Femur (tissue), 1 donor: ENCODE measurements around the gene CCSER1.
"Not testable (repeated sequence)": the region's sequence is repeated elsewhere in the genome, so short reads cannot be mapped to it uniquely, and the experiment has no call there.

ENCODE experiments used
- DNase-seq: peaks from one replicate; pipeline ENCODE4 v3.0.0-alpha.2; 2017

The CCSER1 gene

DNA sequence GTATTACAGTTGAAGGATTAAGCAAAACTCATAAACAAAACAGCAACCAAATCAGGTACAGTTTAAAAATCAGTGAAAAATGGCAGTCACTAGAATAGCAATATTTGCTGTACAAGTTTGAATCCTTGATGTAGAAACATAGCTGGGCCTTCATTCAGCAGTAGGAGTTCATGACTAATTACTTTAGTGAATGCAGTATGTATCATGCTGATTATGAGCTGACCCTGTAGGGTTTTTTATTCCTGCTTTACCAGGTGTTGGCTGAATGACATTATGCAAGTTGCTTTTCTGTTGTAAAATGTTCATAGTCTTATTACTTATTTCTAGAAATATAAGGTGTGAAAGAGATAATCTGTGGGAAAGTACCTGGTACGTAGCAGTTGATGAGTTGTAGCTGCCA, 179.6 kb downstream of the CCSER1 start:
- no peak for DNase-seq

DNA sequence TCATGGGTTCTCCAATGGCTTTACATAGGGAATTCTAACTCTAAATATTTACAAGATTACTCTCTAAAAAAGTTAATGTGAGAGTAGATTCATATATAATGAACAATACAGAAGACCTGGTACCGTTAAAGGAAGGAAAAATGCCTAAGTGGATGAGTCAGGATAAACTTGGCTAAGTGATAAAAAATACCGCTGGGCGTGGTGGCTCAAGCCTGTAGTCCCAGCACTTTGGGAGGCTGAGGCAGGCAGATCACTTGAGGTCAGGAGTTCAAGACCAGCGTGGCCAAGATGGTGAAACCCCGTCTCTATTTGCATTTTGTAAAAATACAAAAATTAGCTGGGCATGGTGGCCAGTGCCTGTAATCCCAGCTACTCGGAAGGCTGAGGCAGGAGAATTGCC, 189.9 kb downstream of the CCSER1 start:
- not testable (repeated sequence) for DNase-seq

DNA sequence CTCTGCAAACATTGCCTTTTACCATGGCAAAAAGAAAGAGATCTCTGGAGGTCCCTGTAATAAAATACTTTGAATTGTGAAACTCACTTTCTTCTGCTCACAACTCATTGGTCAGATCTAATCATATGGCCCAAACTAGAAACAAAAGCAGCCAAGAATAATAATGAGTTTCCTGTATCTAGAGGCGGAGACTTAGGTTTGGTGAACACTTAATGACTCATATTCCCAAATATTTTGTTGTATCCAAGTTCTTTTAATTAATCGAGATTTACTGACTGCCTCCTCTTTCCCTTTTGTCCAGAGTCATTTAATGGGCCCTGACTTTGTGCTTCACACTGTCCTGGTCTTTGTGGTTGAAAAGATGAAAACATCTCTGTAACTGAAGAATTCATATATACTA, 190.6 kb downstream of the CCSER1 start:
- DNase-seq = no peak

DNA sequence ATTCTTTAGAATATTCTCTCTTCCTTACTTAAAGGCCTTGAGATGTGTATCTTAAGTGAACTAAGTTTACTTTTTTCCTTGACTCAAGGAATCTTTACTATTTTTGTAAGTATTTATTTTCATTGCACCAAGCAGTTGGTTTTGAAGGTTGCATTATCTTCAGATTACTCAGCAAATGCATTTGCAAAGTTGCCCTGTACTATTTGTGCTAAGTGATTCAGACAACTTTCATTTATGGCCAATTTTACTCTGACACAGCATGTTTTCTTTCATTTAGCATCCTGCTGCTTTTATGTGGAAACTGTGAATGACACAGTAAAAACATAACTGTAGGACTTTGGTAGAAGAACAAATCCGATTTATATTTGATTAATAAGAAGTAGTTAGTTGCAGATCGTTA, 191.0 kb downstream of the CCSER1 start:
- no peak for DNase-seq

DNA sequence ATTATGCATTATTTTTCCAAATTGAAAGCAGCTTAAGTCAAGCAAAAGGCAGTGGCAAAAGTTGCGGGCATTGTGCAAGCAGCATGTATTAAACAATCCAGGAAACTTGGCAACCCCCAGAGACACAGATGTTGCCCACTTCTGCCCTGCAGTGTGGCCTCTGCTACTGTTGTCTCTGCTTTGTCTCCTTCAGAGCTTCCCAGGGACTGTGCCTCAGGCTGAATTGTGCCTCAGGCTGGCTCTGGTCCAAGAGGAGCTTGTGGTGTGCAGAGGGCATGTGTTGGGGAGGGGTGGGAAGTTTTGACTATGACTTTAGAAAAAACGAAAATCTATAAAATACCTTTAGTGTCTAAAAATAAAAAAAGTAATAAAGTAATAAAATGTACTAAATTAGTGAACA, 201.4 kb downstream of the CCSER1 start:
- peak; percentile 22 for DNase-seq

DNA sequence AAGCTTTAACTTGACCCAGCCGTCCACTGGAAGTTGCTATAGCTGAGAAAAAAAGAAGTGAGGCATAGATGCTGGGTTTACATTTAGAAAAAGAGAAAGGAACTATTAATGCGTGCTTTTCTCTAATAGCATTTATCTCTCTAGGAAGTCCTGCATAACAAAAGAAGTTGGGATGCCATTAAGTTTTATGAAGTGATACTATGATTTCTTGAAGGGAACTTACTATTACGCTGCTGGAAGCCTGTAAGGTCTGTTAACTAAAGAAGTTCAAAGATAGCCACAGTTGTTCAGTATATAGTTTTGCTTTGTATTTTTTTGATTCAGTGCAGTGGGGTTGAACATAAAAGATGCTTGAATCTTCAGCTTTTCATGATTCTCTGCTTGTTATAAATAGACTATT, 203.4 kb downstream of the CCSER1 start:
- no peak for DNase-seq

DNA sequence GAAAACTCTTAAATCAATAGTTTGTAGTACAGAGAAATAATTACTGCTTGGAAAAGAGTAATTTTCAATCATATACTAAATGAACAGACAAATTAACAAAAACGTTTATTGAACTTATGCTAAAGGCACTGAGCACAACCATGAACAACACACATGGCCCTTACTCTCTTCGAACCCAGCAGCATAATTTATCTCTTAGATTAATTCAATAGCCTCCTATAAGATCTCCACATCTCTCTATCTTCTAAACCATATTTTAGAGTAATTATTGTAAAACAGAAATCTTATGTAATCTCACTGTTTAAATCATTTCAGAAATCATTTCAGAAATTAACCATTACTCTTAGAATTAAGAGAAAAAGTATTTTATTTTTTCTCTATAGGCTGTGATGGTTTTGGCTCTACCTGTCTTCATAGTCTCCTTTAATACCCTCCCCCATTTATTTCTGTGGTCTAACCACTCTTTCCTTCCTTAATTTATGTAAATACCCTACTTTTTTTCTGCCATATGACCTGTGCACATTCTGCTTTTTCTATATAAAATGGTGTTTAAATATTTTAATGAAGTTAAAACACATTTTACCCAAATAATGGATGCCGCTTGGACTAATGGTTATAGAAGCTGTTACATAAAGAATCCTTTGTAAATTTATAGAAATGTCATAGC, 218.5 kb downstream of the CCSER1 start:
- DNase-seq = no peak

DNA sequence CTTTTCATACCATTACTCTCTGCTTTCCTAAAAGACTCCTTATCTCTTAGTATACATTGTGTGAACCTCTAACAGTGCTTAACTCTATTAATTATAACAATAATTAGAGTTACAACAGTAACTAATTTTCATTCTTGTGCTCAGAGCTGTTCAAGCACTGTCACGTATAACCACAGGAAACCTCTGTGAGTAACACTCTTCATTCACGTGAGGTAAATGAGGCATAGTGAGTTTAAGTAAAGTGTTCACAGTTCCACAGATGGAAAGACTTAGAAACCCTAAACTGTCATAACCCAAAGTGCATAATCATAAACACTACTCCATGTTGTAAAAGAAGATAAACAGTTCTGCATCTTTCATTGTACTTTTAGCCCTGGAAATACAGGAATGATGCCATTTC, 222.4 kb downstream of the CCSER1 start:
- DNase-seq = no peak

DNA sequence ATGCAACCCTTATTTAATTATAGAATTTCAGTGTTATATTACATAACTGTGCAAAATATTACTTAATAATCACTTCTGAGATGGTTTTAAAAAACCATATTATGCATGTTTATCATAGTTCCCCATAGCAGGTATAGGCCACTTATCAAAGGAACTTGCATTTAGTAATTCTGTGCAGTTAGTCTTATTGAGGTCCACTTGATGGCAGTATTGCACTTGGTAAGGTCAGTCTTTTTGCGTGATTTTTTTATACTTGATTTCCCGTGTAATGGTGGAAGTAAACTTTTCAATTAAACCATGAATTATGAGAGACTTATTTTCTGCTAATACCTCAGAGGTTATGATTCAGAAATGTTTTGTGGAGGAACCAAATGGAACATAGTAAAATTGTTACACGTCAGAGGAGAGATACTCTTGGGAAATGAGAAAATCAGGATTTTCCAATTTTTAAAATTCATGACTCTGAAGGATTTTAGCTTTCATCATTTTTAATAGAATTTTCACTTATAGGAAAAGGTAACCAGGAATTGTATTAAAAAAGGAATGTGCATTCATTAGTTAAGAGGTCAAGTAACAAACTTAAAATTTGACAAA, 230.0 kb downstream of the CCSER1 start:
- no peak for DNase-seq

DNA sequence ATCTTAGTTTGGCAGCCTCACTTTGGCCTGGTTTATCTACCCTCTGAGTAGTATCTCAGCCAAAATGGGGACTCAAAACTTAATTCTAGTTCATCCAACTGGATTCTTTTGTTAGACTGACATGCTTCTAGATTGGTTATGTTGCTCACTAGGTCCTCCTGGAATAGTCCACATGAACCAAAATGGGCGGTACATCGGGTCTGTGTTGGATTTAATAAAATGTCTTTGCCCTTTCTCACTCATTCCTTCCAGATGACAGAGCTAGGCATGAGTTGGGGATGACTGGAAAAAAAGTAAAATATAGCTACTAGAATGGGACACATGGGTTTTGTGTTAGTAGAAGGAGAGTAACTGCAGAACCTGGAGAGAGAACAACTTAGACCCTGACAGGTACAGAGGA, 247.9 kb downstream of the CCSER1 start:
- no peak for DNase-seq

DNA sequence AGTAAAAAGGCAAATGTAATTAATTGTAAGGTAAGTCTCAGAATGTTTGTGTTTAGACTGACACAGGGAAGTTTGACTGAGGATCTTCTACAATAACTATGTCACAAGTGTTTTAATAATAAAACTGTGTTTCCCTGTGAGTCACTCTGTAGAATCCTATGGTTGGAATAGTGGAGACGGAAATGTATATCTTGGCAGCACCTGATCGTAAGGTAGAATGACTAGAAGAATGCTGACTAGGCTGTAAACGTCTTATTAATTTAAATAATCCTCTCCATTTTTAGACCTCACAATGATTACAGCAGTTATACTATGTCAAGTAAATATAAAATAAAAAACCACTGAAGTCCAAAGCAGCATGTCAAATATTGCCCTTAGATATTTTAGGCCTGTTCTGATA, 266.0 kb downstream of the CCSER1 start:
- no peak for DNase-seq

DNA sequence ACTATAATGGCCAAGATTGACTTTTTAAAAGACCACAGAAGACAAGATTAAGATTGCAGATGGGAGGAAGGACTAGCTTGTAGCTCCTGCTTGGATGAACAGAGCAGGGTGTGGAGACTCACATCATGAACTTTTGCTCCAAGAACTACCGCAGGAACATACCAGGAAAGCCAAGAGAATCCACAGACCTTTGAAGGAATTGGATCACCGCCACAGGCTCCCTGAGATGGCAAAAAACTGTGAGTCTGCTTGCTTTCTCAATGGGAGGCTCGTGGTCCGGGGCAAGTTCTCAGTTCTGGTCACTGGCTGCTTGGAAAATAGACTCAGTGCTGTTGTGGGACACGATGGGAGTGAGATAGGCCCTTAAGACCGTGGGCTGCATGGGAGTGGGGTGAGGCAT, 276.6 kb downstream of the CCSER1 start:
- no peak for DNase-seq

DNA sequence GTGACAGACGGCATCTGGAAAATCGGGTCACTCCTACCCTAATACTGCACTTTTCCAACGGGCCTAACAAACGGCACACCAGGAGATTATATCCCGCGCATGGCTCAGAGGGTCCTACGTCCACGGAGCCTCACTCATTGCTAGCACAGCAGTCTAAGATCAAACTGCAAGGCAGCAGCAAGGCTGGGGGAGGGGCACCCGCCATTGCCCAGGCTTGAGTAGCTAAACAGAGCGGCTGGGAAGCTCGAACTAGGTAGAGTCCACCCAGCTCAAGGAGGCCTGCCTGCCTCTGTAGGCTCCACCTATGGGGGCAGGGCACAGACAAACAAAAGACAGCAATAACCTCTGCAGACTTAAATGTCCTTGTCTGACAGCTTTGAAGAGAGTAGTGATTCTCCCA, 280.7 kb downstream of the CCSER1 start:
- not testable (repeated sequence) for DNase-seq

DNA sequence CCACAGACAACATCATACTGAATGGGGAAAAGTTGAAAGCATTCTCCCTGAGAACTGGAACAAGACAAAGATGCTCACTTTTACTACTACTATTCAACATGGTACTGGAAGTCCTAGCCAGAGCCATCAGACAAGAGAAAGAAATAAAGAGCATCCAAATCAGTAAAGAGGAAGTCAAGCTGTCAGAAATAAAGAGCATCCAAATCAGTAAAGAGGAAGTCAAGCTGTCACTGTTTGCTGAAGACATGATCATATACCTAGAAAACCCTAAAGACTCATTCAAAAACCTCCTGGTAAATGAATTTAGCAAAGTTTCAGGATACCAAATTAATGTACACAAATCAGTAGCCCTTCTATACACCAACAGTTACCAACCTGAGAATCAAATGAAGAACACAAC, 285.6 kb downstream of the CCSER1 start:
- DNase-seq = not testable (repeated sequence)

DNA sequence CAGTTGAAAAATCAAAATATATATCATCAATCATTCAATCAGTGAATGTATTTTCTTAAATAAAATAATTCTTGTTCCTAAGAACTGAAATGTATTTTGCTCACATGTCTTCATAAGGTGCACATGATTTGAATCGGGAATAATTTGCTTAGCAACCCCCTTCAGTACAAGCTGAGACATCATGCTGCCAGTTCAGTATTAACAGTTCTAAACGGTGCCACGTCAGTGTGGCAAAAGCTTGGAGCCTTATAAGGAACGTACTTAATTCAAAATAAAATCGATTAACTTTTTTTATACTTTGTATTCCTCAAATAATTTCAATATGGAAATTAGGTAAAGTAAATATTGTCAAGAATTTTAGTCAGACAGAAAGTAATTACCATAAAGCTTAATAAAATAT, 287.9 kb downstream of the CCSER1 start:
- DNase-seq = no peak

DNA sequence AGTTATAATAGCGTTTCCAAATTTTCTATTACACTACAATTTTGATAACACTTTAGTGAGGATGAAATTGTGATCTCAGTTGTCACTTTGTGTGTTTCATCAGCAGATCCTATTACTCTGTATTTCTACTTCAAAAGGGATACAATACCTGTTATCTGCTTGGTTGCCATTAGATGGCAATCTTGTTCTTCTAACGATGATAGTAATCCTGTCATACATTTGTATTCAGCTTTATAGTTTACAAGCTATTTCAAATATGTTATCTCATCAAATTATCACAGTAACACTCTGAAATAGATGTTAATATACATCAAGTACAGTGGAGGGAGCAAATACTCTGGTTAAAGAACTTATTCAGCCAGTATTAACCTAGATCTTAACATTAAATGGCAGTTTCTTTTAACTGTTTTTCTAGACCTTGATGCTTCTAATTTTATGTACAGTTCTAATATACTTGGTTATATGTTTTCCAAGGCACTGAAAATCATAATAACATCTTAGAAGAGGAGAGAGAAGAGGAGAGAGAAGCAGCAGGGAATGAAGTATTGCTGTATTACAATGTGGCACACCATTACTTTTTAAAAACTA, 292.0 kb downstream of the CCSER1 start:
- no peak for DNase-seq

DNA sequence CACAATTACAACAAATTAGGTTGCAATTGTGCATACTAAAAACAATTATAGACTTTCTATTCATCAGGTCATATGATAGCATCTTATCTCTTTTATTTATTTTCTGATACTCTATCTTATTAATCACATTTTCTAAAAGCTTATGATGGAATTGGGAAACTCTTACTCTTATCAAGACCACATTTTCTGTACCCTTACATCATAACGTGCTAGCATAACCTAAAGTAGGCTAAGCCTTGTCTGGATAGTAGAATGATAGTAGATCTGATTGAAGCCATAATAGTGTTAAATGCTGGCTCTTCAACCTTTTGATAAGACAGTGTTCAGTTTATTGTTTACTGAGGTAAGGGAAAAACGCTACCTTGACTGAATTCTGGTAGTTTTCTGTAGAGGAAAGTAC, 294.0 kb downstream of the CCSER1 start:
- DNase-seq = no peak

DNA sequence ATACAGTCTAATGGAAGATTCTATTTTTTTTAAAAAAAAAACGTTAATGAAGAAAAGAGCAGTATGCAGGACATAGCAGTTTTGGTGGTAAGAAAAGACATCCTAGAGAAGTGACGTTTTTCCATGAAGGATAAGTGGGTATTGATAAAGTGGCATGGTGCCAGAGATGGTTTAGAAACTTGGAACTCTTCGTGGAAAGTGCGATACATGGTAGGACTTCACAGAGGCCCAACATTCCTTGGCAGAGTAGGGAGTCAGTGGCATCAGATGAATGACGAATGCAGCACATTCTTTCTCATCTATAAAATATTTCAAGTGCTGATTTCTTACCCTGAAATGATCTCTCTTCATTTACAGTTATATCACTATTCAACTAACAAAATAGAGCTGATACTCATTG, 298.7 kb downstream of the CCSER1 start:
- no peak for DNase-seq

DNA sequence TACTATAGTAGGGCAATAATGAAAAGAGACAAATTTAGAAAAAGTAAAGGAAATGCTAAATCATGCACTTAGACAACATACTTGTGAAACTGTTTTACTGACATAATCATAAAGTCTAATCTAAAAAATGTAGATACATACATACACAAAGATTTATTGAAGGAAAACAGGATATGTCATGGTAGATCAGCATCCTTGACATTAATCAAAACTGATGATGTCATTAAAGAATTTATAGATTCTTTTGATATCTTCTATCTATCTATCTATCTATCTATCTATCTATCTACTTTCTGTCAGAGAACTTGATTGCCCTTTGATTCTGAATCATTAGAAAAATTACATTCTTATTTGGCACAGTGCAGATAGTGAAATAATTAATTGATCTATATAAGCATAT, 311.3 kb downstream of the CCSER1 start:
- no peak for DNase-seq

DNA sequence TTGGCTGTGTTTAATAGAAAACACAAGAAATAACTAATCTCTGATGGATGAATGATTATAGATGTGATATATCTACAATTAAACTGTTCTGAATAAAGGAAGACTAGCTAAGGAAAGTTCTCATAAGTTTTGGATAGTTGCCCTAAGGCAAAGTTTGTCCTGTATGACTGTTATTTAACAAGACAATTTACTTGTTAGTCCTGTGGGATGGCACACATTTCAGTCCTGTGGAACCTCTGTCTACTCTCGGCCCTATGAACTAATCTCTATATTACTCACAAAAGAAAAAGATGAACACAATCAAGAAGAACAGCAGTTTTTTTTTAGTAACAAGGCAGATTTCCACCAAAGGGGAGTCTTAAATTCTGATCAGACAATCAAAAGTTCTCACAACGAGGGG, 314.6 kb downstream of the CCSER1 start:
- no peak for DNase-seq

DNA sequence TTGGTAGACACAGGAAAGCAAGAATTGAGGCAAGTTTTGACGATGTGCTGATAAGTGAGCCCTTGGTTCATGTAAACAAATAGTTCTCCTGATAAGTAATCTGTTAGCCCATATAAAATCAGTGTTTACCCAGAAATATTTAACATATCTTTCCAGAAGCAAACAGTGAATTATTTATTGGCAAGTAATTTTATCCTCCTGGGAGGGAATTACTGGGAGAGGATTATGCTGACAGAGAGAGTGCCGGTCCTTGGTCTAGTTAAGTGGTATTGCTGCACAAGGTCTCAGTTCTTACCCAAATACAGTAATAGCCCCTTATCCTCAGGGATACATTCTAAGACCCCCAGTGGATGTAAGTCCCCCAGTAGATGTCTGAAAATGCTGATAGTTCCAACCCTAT, 315.4 kb downstream of the CCSER1 start:
- DNase-seq = no peak

DNA sequence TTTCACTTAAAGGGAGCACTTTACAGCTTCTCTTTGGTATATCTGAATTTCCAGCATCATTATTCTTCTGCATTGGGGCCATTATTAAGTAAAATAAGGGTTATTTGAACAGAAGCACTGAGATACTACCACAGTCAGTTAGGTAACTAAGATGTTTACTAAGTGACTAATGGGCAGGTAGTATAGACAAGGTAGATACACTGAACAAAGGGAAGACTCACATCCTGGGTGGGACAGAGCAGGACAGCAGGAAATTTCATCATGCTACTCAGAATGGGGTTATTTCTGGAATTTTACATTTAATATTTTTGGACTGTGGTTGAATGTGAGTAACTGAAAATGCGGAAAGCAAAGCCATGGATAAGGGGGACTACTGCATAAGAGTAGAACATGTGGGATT, 316.0 kb downstream of the CCSER1 start:
- DNase-seq = no peak

DNA sequence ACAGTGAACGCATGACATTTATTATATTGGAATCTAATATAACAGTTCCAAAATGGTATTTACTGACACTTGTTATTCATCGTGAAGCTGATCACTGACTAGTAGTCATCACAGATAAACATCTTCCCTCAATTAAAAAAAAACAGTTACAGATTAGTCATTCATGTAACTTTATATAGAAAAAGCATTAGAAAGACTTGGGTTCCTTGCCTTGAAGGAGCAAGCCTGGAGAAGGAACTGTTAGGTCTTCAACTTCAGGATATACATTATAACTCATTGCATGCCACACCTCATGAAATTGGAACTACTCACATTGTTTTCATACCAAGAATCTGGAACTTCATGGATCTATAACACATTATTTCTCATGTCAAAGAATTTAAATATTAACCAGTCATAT, 317.7 kb downstream of the CCSER1 start:
- no peak for DNase-seq

DNA sequence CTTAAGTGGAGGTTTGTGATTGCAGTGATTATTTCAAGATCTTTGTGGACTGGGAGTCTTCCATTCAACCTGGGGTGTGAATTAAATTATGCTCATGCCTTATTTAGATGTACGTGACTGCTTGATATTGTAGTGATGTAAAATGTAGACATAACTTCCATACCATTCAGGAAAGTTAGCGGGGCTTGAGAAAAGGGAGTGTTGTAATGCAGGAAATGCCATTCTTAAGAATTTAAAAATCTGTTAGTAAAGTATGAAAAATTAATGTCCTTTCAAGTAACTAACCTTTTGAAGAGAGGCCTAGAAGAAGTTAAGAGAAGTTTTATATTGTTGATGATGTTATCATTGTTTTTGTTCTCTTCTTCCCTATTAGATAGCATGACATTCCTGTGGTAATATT, 318.2 kb downstream of the CCSER1 start:
- DNase-seq = no peak

DNA sequence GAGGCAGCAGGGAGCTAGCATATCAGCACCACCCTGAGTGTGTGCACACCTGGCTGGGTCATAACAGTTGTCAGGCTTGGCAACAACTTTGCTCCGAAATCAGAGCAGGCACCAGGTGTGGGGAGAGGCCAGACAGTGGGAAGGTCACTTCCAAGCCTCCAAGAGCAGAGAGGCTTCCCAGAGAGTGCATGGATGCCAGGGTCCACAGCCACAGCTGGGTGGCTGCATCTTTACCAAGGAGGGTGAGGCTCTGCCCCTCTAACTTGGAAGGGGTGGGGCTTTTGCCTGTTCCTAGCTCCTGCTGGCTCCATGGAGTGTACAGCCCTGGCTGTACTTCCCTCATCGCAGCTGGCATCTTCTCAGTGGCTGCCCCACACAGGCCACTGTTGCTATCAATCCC, 322.4 kb downstream of the CCSER1 start:
- DNase-seq = no peak
